ENCODE data around the gene RNF215. TPM values are rescaled to one million over a fixed set of nuclear protein-coding genes. Genes with fewer than 3 reads are reported as not detected.
A peak's percentile ranks its signal among the peaks of the same experiment; 100 is the strongest.

RNF215 gene
- total RNA-seq, 4 donors from 2014 or later = 8.6 to 28.9 (median 13.0) TPM

DNA sequence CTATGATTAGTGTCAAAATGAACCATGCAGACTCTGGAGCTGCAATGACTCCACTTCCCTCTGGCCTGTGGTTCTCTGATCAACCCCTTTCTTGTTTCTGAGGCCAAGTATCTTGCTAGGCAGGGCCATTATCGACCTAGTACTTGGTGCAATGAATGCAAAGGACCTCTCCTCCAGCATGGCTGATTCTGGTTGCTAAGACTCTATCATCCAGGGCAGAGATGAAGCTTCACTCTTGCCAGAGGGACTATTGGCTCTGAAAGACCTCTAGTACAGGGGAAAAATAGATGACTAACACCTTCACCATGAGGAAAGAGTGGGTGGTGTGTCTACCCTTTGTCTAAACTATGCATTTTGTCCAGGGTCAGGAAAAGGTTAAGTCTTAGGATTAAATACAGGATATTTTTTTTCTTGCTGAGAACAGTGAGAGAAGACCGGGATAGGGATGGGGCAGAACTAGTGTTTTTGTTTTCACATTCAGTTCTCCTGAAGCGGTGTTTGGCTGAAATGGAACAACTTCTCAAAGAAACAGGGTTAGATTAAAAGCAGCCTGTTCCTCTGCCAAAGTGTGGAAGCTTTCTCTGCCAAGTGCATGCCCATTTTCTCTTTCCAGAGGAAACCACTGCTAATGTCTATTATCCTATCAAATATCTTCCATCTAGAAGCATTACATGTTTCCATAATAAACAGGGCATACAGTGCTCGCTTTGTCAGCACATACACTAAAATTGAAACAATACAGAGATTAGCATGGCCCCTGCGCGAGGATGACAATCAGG is 33.3 kb upstream of the RNF215 start:
- no peak for DNase-seq
- H3K4me1 ChIP-seq = peaks cover 5 to 71% (median 18%) of the 10 kb centered on the region in 4 donors
- TF ChIP-seq, protein P1, sequence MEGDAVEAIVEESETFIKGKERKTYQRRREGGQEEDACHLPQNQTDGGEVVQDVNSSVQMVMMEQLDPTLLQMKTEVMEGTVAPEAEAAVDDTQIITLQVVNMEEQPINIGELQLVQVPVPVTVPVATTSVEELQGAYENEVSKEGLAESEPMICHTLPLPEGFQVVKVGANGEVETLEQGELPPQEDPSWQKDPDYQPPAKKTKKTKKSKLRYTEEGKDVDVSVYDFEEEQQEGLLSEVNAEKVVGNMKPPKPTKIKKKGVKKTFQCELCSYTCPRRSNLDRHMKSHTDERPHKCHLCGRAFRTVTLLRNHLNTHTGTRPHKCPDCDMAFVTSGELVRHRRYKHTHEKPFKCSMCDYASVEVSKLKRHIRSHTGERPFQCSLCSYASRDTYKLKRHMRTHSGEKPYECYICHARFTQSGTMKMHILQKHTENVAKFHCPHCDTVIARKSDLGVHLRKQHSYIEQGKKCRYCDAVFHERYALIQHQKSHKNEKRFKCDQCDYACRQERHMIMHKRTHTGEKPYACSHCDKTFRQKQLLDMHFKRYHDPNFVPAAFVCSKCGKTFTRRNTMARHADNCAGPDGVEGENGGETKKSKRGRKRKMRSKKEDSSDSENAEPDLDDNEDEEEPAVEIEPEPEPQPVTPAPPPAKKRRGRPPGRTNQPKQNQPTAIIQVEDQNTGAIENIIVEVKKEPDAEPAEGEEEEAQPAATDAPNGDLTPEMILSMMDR (IDR thresholded peaks at IDR 0.05) = no peak
- no peak for TF ChIP-seq POLR2A (IDR thresholded peaks at IDR 0.05)
- H3K27ac ChIP-seq = peak overlapping the region in 3 of 4 donors; percentile 93 to 99 (median 98)
- no peaks in the 10 kb centered on the region for H3K27me3 ChIP-seq
- H3K36me3 ChIP-seq = peaks cover 0 to 38% (median 0%) of the 10 kb centered on the region in 3 donors
- no peaks in the 10 kb centered on the region for H3K9me3 ChIP-seq
- no peak overlapping the region for H3K4me3 ChIP-seq

DNA sequence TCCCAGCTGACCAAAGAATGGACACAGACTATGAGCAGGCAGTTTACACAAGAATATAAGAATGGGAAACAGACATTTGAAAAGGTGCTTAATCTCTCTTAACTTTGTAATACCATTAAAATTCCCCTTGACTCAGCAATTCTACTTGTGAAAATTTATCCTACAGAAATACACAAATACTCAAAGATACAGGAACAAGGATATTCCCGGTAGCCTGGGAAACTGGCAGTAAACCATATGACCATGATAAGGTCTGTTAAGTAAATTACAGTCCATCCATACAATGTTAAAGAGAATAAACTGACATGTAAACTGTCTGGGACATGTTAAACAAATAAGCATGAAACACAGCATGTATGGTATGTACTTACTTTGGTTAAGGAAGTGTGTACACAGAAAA is 29.6 kb upstream of the RNF215 start:
- H3K4me1 ChIP-seq = peaks cover 0 to 49% (median 3%) of the 10 kb centered on the region in 4 donors
- no peaks in the 10 kb centered on the region for H3K27me3 ChIP-seq
- no peak for DNase-seq
- no peak overlapping the region for H3K4me3 ChIP-seq
- H3K27ac ChIP-seq = peak overlapping the region in 1 of 4 donors; percentile 48
- H3K36me3 ChIP-seq = peaks cover 0 to 58% (median 0%) of the 10 kb centered on the region in 3 donors
- TF ChIP-seq, protein P1 (IDR thresholded peaks at IDR 0.05) = no peak
- TF ChIP-seq POLR2A (IDR thresholded peaks at IDR 0.05) = no peak
- no peaks in the 10 kb centered on the region for H3K9me3 ChIP-seq

DNA sequence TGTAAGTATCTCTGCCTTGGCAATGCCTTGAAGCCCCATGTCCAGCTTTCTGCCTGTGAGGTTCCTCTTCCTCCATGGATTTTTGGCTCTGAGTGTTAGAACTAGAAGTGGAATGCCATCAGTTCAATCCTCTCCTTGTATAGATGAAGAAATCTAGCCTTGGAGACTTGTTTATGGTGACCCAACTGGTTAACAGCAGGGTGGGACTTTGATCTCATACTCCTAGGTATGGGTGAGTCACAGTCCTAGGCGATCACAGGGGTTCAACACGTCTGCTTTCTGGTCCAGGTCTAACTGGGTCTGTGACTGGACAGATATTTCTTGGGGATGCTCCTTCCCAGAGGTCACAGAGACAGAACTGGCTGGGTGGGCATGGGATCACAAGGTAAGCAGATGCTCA is 29.2 kb upstream of the RNF215 start:
- Histone ChIP-seq H3K9me3 (no peaks in the 10 kb centered on the region), H3K27me3 (no peaks in the 10 kb centered on the region), H3K4me3 (no peak overlapping the region), H3K4me1 (peaks cover 0 to 45% (median 3%) of the 10 kb centered on the region in 4 donors), H3K36me3 (peaks cover 0 to 62% (median 0%) of the 10 kb centered on the region in 3 donors), H3K27ac (peak overlapping the region in 1 of 4 donors; percentile 65)
- peak in 1 of 3 donors; percentile 84 for DNase-seq
- TF ChIP-seq, protein P1 (IDR thresholded peaks at IDR 0.05) = no peak
- TF ChIP-seq POLR2A (IDR thresholded peaks at IDR 0.05) = no peak

DNA sequence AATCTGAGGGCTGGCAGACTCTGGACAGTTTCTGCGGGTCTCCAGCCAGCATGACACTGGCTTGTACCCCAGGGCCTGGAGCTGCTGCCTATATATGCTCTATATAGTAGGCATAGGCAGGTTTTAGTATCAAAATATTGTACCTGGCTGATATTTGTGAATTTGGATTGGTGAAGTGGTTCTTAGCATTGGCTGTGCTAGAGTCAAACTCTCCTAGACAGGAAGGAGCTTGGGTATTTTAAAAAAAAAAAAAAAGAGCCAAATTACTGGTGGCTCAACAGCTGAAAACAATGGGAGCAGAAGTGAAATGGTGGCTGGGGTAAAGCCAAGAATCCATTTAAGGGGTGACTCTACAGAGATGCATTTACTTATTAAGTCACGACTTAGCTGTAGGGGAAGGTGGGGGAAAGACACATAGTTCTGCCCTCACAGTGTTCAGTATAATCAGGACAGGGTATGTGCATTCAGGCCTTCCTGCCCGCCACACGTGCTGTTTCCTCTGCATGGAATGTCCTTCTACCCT is 27.4 kb upstream of the RNF215 start:
- no peak for TF ChIP-seq POLR2A (IDR thresholded peaks at IDR 0.05)
- TF ChIP-seq, protein P1 (IDR thresholded peaks at IDR 0.05) = no peak
- no peaks in the 10 kb centered on the region for H3K27me3 ChIP-seq
- peaks cover 0 to 30% (median 0%) of the 10 kb centered on the region in 4 donors for H3K4me1 ChIP-seq
- H3K4me3 ChIP-seq = no peak overlapping the region
- H3K27ac ChIP-seq = no peak overlapping the region
- no peaks in the 10 kb centered on the region for H3K9me3 ChIP-seq
- peaks cover 0 to 76% (median 0%) of the 10 kb centered on the region in 3 donors for H3K36me3 ChIP-seq
- no peak for DNase-seq

DNA sequence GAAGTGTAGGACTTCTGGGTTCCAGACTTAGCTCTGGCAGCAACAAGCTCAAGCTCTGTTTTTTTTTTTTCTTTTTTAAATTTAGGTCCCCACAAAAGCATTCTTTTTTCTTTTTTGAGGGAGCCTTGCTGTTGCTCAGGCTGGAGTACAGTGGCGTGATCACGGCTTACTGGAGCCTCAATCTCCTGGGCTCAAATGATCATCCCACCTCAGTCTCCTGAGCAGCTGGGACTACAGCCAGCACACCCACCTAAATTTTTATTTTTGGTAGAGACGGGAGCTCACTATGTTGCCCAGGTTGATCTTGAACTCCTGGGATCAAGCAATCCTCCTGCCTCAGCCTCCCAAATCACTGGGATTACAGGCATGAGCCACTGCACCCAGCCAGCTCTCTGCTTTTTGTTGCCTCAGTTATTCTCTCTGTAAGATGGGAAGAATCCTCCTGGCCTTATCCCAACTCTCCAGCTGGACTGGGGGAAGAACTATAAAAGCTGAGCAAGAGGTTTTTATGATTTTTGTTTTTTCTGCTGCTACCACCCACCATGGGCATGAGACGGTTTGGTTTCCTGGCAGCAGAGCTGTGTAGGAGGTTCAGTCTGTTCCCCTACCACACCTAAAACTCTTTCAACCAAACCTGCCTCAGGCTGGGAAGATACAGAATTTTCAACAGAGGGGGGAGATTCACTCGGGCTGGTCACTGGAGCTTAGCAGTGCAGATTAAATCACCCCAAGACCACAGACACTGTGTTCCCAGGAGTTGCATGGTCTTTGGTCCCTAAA is 26.7 kb upstream of the RNF215 start:
- DNase-seq = no peak
- peaks cover 0 to 78% (median 0%) of the 10 kb centered on the region in 3 donors for H3K36me3 ChIP-seq
- no peak overlapping the region for H3K4me3 ChIP-seq
- H3K27ac ChIP-seq = no peak overlapping the region
- H3K9me3 ChIP-seq = no peaks in the 10 kb centered on the region
- no peak for TF ChIP-seq POLR2A (IDR thresholded peaks at IDR 0.05)
- TF ChIP-seq, protein P1 (IDR thresholded peaks at IDR 0.05) = no peak
- peaks cover 0 to 30% (median 0%) of the 10 kb centered on the region in 4 donors for H3K4me1 ChIP-seq
- H3K27me3 ChIP-seq = no peaks in the 10 kb centered on the region
